SK-N-SH treated with all-trans-retinoic acid at 6 μM for 48 hours (cell line): ENCODE data around the gene SH3BP1.

Source experiments
- ARNTL ChIP-seq: fragments of 450-650 bp; formaldehyde crosslinking; IDR thresholded peaks from 2 replicates; pipeline ENCODE4 v1.5.0; 2020; ENCODE audit warnings: low read depth, mild to moderate bottlenecking, moderate library complexity, borderline replicate concordance
- CSDC2 ChIP-seq: fragments of 250-450 bp; sonication (Bioruptor Pico); IDR thresholded peaks from 2 replicates; pipeline ENCODE4 v1.5.0; 2020; ENCODE audit warnings: mild to moderate bottlenecking, moderate library complexity
- PPARA ChIP-seq: fragments of 250-450 bp; sonication (Bioruptor Pico); IDR thresholded peaks from 2 replicates; pipeline ENCODE4 v1.5.0; 2020; ENCODE audit warnings: mild to moderate bottlenecking, borderline replicate concordance
- TCF4 ChIP-seq: fragments of 250-450 bp; sonication (Bioruptor Pico); IDR thresholded peaks from 2 replicates; pipeline ENCODE4 v1.8.0; 2021; ENCODE audit warnings: mild to moderate bottlenecking, moderate library complexity, borderline replicate concordance
- TOX ChIP-seq: fragments of 250-450 bp; sonication (Bioruptor Pico); IDR thresholded peaks from 2 replicates; pipeline ENCODE4 v1.8.0; 2021; ENCODE audit warnings: mild to moderate bottlenecking, moderate library complexity, borderline replicate concordance
- ZFP3 ChIP-seq: fragments of 250-450 bp; sonication (Bioruptor Pico); IDR thresholded peaks from 2 replicates; pipeline ENCODE4 v1.5.0; 2020; ENCODE audit warnings: mild to moderate bottlenecking, moderate library complexity
- ZFP30 ChIP-seq: fragments of 450-650 bp; formaldehyde crosslinking; IDR thresholded peaks from 2 replicates; pipeline ENCODE4 v1.5.0; 2022; ENCODE audit warnings: mild to moderate bottlenecking, moderate library complexity
- ZNF70 ChIP-seq: fragments of 450-650 bp; formaldehyde crosslinking; IDR thresholded peaks from 2 replicates; pipeline ENCODE4 v1.5.0; 2020; ENCODE audit warnings: mild to moderate bottlenecking, moderate library complexity
- ZNF8 ChIP-seq: fragments of 450-650 bp; formaldehyde crosslinking; IDR thresholded peaks from 2 replicates; pipeline ENCODE4 v1.5.0; 2020; ENCODE audit warnings: mild to moderate bottlenecking, moderate library complexity
- TF ChIP-seq, protein P1 (sequence below): fragments of 250-450 bp; sonication (Bioruptor Pico); IDR thresholded peaks from 2 replicates; pipeline ENCODE4 v1.8.0; 2021; ENCODE audit warnings: low read depth, mild to moderate bottlenecking, moderate library complexity, borderline replicate concordance
- TF ChIP-seq, protein P2 (sequence below): fragments of 250-450 bp; sonication (Bioruptor Pico); IDR thresholded peaks from 2 replicates; pipeline ENCODE4 v1.8.0; 2020; ENCODE audit warnings: mild to moderate bottlenecking, moderate library complexity, borderline replicate concordance

DNA sequence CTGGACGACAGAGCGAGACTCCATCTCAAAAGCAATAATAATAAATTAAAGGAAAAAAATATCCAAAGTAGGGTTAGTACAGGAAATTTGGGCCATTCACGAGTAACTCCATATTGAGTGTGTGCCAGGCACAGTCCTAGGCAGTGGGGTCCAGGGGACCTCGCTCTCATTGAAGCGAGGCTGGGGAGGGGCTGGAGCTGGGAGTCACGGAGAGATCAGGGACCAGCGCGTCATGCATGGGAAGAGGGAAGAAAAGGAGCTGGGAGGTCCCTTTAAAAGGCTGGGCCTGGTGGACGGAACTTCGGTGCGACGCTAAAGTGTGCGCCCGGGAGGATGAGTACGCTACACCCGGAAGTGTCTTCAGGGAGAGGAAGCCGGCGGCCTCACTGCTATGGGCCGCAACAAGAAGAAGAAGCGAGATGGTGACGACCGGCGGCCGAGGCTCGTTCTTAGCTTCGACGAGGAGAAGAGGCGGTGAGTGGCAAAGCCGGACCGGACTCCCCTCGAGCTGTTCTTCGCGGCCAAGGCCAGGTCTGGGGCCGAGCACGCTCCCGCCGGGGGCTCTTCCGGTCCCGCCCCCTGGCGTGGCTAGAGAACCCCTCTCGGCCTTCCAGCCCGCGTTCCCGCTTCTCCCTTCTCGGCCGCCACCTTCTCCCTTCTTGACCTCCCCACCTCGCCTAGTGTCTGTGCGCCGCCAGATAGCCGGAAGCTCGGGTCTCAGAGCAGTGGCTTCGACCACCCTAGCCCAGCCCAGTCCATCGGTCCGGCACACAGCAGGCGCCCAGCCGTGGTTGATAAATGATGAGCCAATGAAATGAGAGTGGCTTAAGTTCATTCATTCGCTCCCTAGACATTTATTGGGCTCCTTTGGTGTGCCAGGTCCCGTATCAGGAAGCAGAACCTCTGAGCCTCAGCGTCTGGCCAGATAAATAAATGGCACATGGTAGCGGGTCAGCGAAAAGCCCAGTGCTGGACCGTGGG, 46.8 kb downstream of the SH3BP1 start, which contains the start of gene NOL12:
- no peak for TF ChIP-seq TCF4 (CRISPR knock-in tag)
- TF ChIP-seq, protein P1, sequence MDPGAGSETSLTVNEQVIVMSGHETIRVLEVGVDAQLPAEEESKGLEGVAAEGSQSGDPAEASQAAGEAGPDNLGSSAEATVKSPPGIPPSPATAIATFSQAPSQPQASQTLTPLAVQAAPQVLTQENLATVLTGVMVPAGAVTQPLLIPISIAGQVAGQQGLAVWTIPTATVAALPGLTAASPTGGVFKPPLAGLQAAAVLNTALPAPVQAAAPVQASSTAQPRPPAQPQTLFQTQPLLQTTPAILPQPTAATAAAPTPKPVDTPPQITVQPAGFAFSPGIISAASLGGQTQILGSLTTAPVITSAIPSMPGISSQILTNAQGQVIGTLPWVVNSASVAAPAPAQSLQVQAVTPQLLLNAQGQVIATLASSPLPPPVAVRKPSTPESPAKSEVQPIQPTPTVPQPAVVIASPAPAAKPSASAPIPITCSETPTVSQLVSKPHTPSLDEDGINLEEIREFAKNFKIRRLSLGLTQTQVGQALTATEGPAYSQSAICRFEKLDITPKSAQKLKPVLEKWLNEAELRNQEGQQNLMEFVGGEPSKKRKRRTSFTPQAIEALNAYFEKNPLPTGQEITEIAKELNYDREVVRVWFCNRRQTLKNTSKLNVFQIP: no peak
- no peak for TF ChIP-seq ZNF8 (CRISPR knock-in tag)
- TF ChIP-seq, protein P2, sequence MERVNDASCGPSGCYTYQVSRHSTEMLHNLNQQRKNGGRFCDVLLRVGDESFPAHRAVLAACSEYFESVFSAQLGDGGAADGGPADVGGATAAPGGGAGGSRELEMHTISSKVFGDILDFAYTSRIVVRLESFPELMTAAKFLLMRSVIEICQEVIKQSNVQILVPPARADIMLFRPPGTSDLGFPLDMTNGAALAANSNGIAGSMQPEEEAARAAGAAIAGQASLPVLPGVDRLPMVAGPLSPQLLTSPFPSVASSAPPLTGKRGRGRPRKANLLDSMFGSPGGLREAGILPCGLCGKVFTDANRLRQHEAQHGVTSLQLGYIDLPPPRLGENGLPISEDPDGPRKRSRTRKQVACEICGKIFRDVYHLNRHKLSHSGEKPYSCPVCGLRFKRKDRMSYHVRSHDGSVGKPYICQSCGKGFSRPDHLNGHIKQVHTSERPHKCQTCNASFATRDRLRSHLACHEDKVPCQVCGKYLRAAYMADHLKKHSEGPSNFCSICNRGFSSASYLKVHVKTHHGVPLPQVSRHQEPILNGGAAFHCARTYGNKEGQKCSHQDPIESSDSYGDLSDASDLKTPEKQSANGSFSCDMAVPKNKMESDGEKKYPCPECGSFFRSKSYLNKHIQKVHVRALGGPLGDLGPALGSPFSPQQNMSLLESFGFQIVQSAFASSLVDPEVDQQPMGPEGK (CRISPR knock-in tag): 0 out of 2 replicates have a peak, but pooled peaks have one; percentile 18
- no peak for TF ChIP-seq ZFP30 (CRISPR knock-in tag)
- no peak for TF ChIP-seq ZFP3 (CRISPR knock-in tag)
- no peak for TF ChIP-seq PPARA (CRISPR knock-in tag)
- TF ChIP-seq TOX (CRISPR knock-in tag): no peak
- TF ChIP-seq ARNTL (CRISPR knock-in tag): no peak
- TF ChIP-seq ZNF70: no peak
- TF ChIP-seq CSDC2 (CRISPR knock-in tag): no peak
